WTC11 (cell line): ENCODE results near the gene FABP7. TPM values are rescaled to one million over a fixed set of nuclear protein-coding genes. Genes with fewer than 3 reads are reported as not detected.

Experiments
- ATAC-seq: fragments of 200-7000 bp; cut with Tn5 transposase; 2 replicates; pipeline ENCODE4 v1.10.0; 2021; ENCODE audit warnings: mild to moderate bottlenecking, moderate library complexity
- CTCF ChIA-PET: fragments of 300-600 bp; sonication (Branson Sonifier 250); formaldehyde crosslinking; loops from one replicate; lab custom pipeline; 2021; ENCODE audit warnings: antibody characterized with exemption; lab: Charles Lee
- POLR2A ChIA-PET: fragments of 350-600 bp; sonication (Branson Sonifier 250); formaldehyde crosslinking; loops from one replicate; lab custom pipeline; 2021; ENCODE audit warnings: antibody characterized with exemption; lab: Charles Lee
- DNase-seq: peaks from one replicate; pipeline ENCODE4 v3.0.0; 2021; ENCODE audit warnings: low spot score
- H3K27ac Mint-ChIP-seq: 2 replicates; pipeline ENCODE4 v1.8.0; 2021; ENCODE audit warnings: mixed read lengths
- H3K27me3 Mint-ChIP-seq: 2 replicates; pipeline ENCODE4 v1.8.0; 2021; ENCODE audit warnings: low read depth, mild to moderate bottlenecking, moderate library complexity, mixed read lengths
- H3K36me3 Mint-ChIP-seq: 2 replicates; pipeline ENCODE4 v1.8.0; 2021; ENCODE audit warnings: mixed read lengths
- H3K4me1 Mint-ChIP-seq: 2 replicates; pipeline ENCODE4 v1.8.0; 2022; ENCODE audit warnings: mixed read lengths
- H3K4me3 Mint-ChIP-seq: 2 replicates; pipeline ENCODE4 v1.8.0; 2021; ENCODE audit warnings: mild to moderate bottlenecking, moderate library complexity, mixed read lengths
- H3K9me3 Mint-ChIP-seq: 2 replicates; pipeline ENCODE4 v1.8.0; 2021; ENCODE audit warnings: mixed read lengths
- ARID4B ChIP-seq: sonication (generic); formaldehyde crosslinking; IDR thresholded peaks from 2 replicates; pipeline ENCODE4 v1.8.0; 2023; ENCODE audit warnings: missing genetic modification reagents, mild to moderate bottlenecking, borderline replicate concordance
- ESRRA ChIP-seq: sonication (generic); formaldehyde crosslinking; IDR thresholded peaks from 2 replicates; pipeline ENCODE4 v1.8.1; 2022; ENCODE audit warnings: mild to moderate bottlenecking, missing genetic modification reagents, borderline replicate concordance
- FOXP1 ChIP-seq: sonication (generic); formaldehyde crosslinking; IDR thresholded peaks from 2 replicates; pipeline ENCODE4 v1.8.0; 2022; ENCODE audit warnings: missing genetic modification reagents, mild to moderate bottlenecking, moderate library complexity, borderline replicate concordance
- GABPB1 ChIP-seq: sonication (generic); formaldehyde crosslinking; IDR thresholded peaks from 2 replicates; pipeline ENCODE4 v1.8.1; 2023; ENCODE audit warnings: mild to moderate bottlenecking, missing genetic modification reagents
- GTF2I ChIP-seq: fragments of 250-450 bp; sonication (Bioruptor Pico); conservative IDR thresholded peaks from 2 replicates; pipeline ENCODE4 v1.4.0; 2021; ENCODE audit warnings: mild to moderate bottlenecking
- MYBL2 ChIP-seq: sonication (generic); formaldehyde crosslinking; IDR thresholded peaks from 2 replicates; pipeline ENCODE4 v1.8.1; 2023; ENCODE audit warnings: mild to moderate bottlenecking, moderate library complexity, missing genetic modification reagents
- RORB ChIP-seq: fragments of 250-450 bp; sonication (Bioruptor Pico); IDR thresholded peaks from 2 replicates; pipeline ENCODE4 v1.9.0; 2021; ENCODE audit warnings: mild to moderate bottlenecking
- ZNF532 ChIP-seq: fragments of 250-450 bp; sonication (Bioruptor Pico); IDR thresholded peaks from 2 replicates; pipeline ENCODE4 v1.9.0; 2021; ENCODE audit warnings: mild to moderate bottlenecking, borderline replicate concordance
- total RNA-seq: library from RNA; stranded (reverse); gene quantifications from 3 replicates; pipeline ENCODE4 v1.2.3, GENCODE V29; 2021

Gene FABP7
- total RNA-seq, 1 experiment from 2014 or later: 7.2 TPM

GRCh38 chr6:122790423-122791309 lies 11.2 kb downstream of the FABP7 start:
- Mint-ChIP-seq H3K4me3 (peak overlapping the region; percentile 75), H3K36me3 (no peaks in the 10 kb centered on the region), H3K27me3 (peaks cover 50% of the 10 kb centered on the region), H3K9me3 (no peaks in the 10 kb centered on the region), H3K27ac (peak overlapping the region; percentile 98), H3K4me1 (peaks cover 58% of the 10 kb centered on the region)
- DNase-seq (no peak), ATAC-seq (peak; percentile 4; the same call in 1 of the 2 replicates)
- ChIA-PET CTCF (interaction anchor here (1.2 to 1.3 kb wide), 2 partner anchors 22 to 48 kb away, joined by 3 to 4 read pairs; no protein-coding TSS in a partner anchor), POLR2A (no interaction called here)
- TF ChIP-seq GTF2I (CRISPR knock-in tag) (no peak), ARID4B (CRISPR knock-in tag) (no peak), FOXP1 (CRISPR knock-in tag) (no peak), GABPB1 (CRISPR knock-in tag) (peak; percentile 41; the same call in 1 of the 2 replicates)

DNA sequence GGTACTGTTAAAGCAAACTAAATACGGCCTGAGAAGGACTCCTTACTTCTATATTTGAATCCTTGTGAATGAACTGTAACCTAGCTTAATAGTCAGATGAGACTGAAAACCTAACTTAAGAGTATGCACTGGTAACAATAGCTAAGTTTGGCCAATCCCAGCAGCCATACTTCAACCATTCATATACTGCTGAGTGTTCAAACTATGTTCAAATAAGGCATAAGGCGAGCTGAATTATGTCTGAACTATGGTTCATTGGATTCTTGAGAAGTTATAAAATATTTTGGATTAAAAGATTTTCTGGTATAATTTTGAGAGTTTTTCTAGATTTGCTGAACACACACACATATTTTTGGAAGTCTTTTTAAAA lies 11.8 kb downstream of the FABP7 start:
- ChIA-PET POLR2A (no interaction called here), CTCF (interaction anchor here (1.2 kb wide), 1 partner anchor 47 kb away, joined by 4 read pairs; no protein-coding TSS in a partner anchor)
- ATAC-seq: no peak
- Mint-ChIP-seq H3K4me1 (peaks cover 52% of the 10 kb centered on the region), H3K27me3 (peaks cover 44% of the 10 kb centered on the region), H3K9me3 (no peaks in the 10 kb centered on the region), H3K36me3 (no peaks in the 10 kb centered on the region), H3K4me3 (peak overlapping the region; percentile 75; the same call in 1 of the 2 replicates), H3K27ac (no peak overlapping the region)
- no peak for DNase-seq
- no peak for TF ChIP-seq ESRRA (CRISPR knock-in tag)
- TF ChIP-seq, all 79 proteins: peak for 0

- DNase-seq (no peak), ATAC-seq (no peak)
- Mint-ChIP-seq H3K9me3 (no peaks in the 10 kb centered on the region), H3K4me3 (no peak overlapping the region), H3K36me3 (no peaks in the 10 kb centered on the region), H3K27ac (no peak overlapping the region), H3K4me1 (peaks cover 37% of the 10 kb centered on the region), H3K27me3 (peaks cover 30% of the 10 kb centered on the region)
- no peak for TF ChIP-seq RORB (CRISPR knock-in tag)
- TF ChIP-seq ESRRA (CRISPR knock-in tag): no peak
- no peak for TF ChIP-seq MYBL2 (CRISPR knock-in tag)
- TF ChIP-seq ZNF532: no peak
- ChIA-PET CTCF (interaction anchor here (0.5 to 1.0 kb wide), 2 partner anchors 48 to 390 kb away, joined by 3 read pairs; no protein-coding TSS in a partner anchor), POLR2A (no interaction called here)
Observed at GRCh38 chr6:122792766-122793165, 13.2 kb downstream of the FABP7 start.
